HG02943 (cell line): ENCODE measurements around the gene ASB2.

Experiments
- ATAC-seq: cut with Tn5 transposase; IDR thresholded peaks from one replicate; pipeline ENCODE4 v1.9.1; 2021; ENCODE audit warnings: mild to moderate bottlenecking, low read depth, moderate library complexity; ENCODE audit not compliant: unreplicated experiment

Gene ASB2

GRCh38 chr14:93930989-93931307 is 45.4 kb downstream of the ASB2 start:
- ATAC-seq: no peak

GRCh38 chr14:93930296-93930988 is 45.9 kb downstream of the ASB2 start:
- no peak for ATAC-seq

GRCh38 chr14:93929657-93930056 is 46.7 kb downstream of the ASB2 start:
- no peak for ATAC-seq

- ATAC-seq: no peak
Measured at GRCh38 chr14:93929048-93929535, 47.3 kb downstream of the ASB2 start.

- no peak for ATAC-seq
Measured at GRCh38 chr14:93928184-93929047, 48.0 kb downstream of the ASB2 start.

- ATAC-seq: no peak
Measured at GRCh38 chr14:93927800-93928145, 48.6 kb downstream of the ASB2 start.

GRCh38 chr14:93926873-93927799 is 49.2 kb downstream of the ASB2 start, which contains the start of gene FAM181A:
TSS of gene FAM181A (plus strand) at chr14:93927344. CDS start at chr14:93928286, 942 bp downstream.
- ATAC-seq: no peak

- ATAC-seq: no peak
Measured at GRCh38 chr14:93926245-93926872, 50.0 kb downstream of the ASB2 start.

GRCh38 chr14:93925374-93925895 is 50.9 kb downstream of the ASB2 start:
- ATAC-seq: no peak

GRCh38 chr14:93924592-93925355 is 51.6 kb downstream of the ASB2 start:
- ATAC-seq: no peak

GRCh38 chr14:93923626-93924025 is 52.7 kb downstream of the ASB2 start:
- ATAC-seq: no peak

GRCh38 chr14:93921001-93921806 is 55.2 kb downstream of the ASB2 start:
- ATAC-seq: no peak

- no peak for ATAC-seq
Measured at GRCh38 chr14:93917141-93917540, 59.2 kb downstream of the ASB2 start.

GRCh38 chr14:93916498-93916897 is 59.9 kb downstream of the ASB2 start:
- ATAC-seq: no peak

GRCh38 chr14:93915800-93916199 is 60.6 kb downstream of the ASB2 start:
- ATAC-seq: no peak

GRCh38 chr14:93915070-93915705 is 61.2 kb downstream of the ASB2 start:
- ATAC-seq: no peak

- ATAC-seq: no peak
Measured at GRCh38 chr14:93914278-93914677, 62.1 kb downstream of the ASB2 start.

- ATAC-seq: no peak
Measured at GRCh38 chr14:93912782-93913181, 63.6 kb downstream of the ASB2 start.
